HK-2 (cell line): ENCODE data around the gene FAM222A.

ENCODE experiments used
- DNase-seq: peaks from one replicate; pipeline ENCODE4 v3.0.0-alpha.2; 2018; ENCODE audit not compliant: unreplicated experiment

The FAM222A gene

GRCh38 chr12:109724321-109724892 is 10.8 kb downstream of the FAM222A start:
- DNase-seq = no peak

GRCh38 chr12:109725321-109726105 is 11.9 kb downstream of the FAM222A start:
- no peak for DNase-seq

GRCh38 chr12:109726106-109726497 is 12.5 kb downstream of the FAM222A start:
- DNase-seq = no peak

- DNase-seq = no peak
Observed at GRCh38 chr12:109726511-109727038, 12.9 kb downstream of the FAM222A start.

GRCh38 chr12:109727039-109727723 is 13.6 kb downstream of the FAM222A start:
- no peak for DNase-seq

GRCh38 chr12:109727746-109728726 is 14.4 kb downstream of the FAM222A start:
- DNase-seq = no peak

GRCh38 chr12:109728921-109729320 is 15.3 kb downstream of the FAM222A start:
- DNase-seq = no peak

- no peak for DNase-seq
Observed at GRCh38 chr12:109729371-109729781, 15.8 kb downstream of the FAM222A start.

GRCh38 chr12:109729801-109730200 is 16.2 kb downstream of the FAM222A start:
- no peak for DNase-seq

GRCh38 chr12:109730306-109731145 is 16.9 kb downstream of the FAM222A start:
- no peak for DNase-seq

- DNase-seq = no peak
Observed at GRCh38 chr12:109731231-109731731, 17.7 kb downstream of the FAM222A start.

GRCh38 chr12:109731806-109732205 is 18.2 kb downstream of the FAM222A start:
- no peak for DNase-seq

GRCh38 chr12:109732321-109733305 is 19.0 kb downstream of the FAM222A start:
- no peak for DNase-seq

GRCh38 chr12:109734219-109735000 is 20.8 kb downstream of the FAM222A start:
- DNase-seq = no peak

GRCh38 chr12:109735051-109735521 is 21.5 kb downstream of the FAM222A start:
- no peak for DNase-seq

GRCh38 chr12:109735825-109736551 is 22.4 kb downstream of the FAM222A start:
- no peak for DNase-seq

GRCh38 chr12:109736552-109737108 is 23.0 kb downstream of the FAM222A start:
- DNase-seq = peak; percentile 66
